Gastrocnemius medialis (tissue), 4 donors: Measurements from ENCODE around the gene HOXB6.

Source experiments
- CTCF ChIP-seq, 5 experiments: fragments of 450-650 bp in 3 of 5; fragments of 200-600 bp in 2 of 5; sonication (generic) in 2 of 5; IDR thresholded peaks in 4 of 5; conservative IDR thresholded peaks in 1 of 5; 1 replicate in 4 of 5; 2 replicates in 1 of 5; pipeline ENCODE4 v1.5.1; 2016 to 2019; ENCODE audit warnings: antibody characterized with exemption in 5 of 5, mild to moderate bottlenecking in 3 of 5, moderate library complexity in 3 of 5
- POLR2A ChIP-seq, 2 donors: fragments of 450-650 bp; IDR thresholded peaks; one replicate each; pipeline ENCODE4 v1.6.1; 2017; ENCODE audit warnings: antibody characterized with exemption in 2 of 2, mild to moderate bottlenecking in 2 of 2, moderate library complexity in 2 of 2

- no peak for TF ChIP-seq CTCF (IDR thresholded peaks at IDR 0.05 in 4 of 5, conservative IDR thresholded peaks at IDR 0.05 in 1 of 5)
- TF ChIP-seq POLR2A (IDR thresholded peaks at IDR 0.05), result no peak
Observed at GRCh38 chr17:48642059-48642842, 37.5 kb upstream of the HOXB6 start.
